HG03469 (cell line): ENCODE data around the gene RBM10.

Experiments
- ATAC-seq: cut with Tn5 transposase; IDR thresholded peaks from one replicate; pipeline ENCODE4 v1.9.1; 2021; ENCODE audit warnings: mild to moderate bottlenecking, moderate library complexity, moderate number of reproducible peaks; ENCODE audit not compliant: unreplicated experiment

RBM10 gene

GRCh38 chrX:47216393-47216925 lies 71.4 kb downstream of the RBM10 start:
- no peak for ATAC-seq

DNA sequence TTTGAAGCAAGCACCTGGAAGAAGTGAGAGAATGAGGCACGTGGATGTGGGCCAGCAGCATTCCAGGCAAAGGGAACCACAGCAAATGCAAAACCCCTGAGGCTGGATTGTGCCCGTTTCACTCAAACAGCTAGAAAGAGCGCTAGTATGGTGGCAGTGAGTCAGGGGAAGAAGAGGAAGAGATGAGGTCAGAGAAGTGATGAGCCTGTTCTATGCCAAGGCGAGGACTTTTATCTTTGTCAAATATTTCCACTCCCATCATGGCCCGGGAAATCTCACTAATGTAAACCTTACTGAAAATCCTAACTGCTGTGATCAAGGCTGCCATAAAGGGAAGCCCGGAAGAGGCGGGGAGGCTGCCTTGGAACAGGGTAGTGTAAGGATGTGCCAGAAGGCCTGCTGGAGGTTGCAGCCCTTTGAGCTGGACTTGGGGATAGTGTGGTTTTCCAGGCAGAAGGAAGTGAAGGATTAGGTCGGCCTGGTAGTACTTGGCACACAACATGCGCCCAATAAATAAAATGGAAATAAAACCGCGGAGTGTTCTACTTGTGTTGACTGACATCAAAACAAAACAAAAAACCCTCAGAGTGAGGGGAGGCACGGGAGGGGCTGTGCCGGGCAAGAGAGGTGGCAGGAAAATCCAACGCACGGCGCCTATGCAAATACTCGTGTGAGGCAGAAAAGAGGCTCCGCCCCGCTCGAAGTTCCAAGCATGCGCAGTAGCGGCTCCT lies 72.3 kb downstream of the RBM10 start:
- no peak for ATAC-seq

- ATAC-seq: peak; percentile 54
These were observed 72.8 kb downstream of the RBM10 start for GRCh38 chrX:47217852-47218279.

GRCh38 chrX:47218280-47218919 lies 73.4 kb downstream of the RBM10 start, which contains the start of gene CDK16:
CDK16 (plus strand) TSS chrX:47218681; CDS start chrX:47223558, 4,877 bp downstream.
- ATAC-seq: peak; percentile 27

DNA sequence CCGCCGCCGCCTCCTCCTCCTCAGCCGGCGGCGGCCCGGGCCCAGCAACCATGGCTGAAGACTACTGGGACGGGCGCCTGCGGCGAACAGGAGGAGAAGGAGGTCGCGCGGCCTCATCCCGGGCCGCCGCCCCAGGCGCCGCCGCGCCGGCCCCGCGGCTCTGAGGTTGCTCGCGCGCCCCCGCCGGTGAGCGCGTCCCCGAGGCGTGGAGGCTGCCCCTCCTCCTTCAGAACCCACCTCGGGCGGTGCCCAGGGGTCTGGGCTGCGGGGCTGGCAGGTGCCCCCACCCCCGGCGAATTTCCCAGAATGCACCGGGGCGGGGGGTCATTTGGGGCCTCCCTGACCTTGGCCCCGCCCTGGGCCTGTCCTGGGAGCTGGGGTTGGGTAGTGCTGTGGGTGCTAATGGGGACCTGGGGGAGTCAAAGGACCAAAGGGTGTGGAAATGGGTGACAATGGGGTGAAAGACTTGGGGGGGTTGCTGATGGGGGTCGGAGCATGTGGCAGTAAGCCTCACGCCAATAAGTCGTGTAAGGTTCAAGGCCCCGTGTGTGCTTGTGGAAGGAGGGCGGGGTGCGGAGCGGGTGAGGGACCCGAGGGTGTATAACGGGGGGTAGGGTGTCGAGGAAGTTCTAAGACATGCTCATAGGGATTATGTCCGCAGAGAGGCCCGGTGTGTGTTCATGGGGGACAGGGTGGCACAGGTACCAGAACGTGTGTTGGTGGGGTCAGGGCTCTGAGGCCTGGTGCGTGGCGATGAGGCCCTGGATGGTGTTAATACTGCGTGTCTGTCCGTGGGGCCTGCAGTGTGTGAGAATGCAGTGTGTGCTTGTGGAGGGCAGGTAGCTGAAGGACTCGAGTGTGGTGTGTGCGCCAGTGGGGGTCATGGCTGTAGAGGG lies 74.1 kb downstream of the RBM10 start:
- ATAC-seq: no peak

DNA sequence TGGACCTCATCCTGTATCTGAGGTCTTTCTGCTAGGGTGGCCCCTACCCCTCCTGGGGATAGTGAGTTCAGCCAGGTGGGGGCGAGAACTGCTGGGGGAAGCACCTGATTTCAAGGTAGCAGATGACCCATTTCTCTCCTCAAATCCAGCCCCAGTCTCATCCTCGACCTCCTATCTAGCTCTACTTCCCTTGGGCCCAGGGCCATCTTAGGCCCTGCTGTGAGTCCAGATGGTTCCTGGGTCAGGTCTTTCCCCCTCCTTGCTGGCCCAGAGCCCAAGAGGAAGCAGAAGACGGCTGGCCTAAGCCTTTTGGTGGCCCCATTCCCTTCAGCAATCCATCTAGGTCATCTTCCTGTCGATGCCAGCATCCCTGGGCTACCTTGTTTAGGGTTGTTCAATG lies 76.7 kb downstream of the RBM10 start:
- no peak for ATAC-seq

DNA sequence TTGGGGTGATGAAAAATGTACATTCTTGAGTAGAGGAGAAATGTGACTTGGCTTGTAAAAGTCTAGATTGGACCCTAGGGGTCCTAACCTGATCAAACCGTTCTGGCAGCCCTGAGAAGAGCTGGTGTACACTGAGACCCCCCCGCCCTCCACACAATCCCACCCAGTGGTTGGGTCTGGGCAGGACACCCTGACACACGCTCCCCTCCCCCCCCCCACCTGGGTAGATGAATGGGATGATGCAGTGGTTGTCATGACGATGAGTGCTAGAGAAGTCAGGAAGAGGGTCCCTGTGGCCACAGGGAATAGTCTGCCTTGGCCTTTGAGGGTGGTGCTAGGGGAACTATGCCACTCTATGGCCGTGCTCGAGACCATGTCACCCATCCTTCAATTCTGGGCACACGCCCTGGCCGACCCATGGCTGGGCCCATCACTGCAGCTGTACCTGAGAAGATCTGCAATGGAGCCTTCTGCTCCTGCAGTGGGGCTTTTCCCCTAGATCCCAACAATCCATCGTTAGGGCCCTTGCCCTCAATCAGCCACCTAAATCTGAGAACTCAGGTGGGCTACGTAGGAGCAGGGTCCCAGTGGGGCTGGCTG lies 77.8 kb downstream of the RBM10 start:
- no peak for ATAC-seq

DNA sequence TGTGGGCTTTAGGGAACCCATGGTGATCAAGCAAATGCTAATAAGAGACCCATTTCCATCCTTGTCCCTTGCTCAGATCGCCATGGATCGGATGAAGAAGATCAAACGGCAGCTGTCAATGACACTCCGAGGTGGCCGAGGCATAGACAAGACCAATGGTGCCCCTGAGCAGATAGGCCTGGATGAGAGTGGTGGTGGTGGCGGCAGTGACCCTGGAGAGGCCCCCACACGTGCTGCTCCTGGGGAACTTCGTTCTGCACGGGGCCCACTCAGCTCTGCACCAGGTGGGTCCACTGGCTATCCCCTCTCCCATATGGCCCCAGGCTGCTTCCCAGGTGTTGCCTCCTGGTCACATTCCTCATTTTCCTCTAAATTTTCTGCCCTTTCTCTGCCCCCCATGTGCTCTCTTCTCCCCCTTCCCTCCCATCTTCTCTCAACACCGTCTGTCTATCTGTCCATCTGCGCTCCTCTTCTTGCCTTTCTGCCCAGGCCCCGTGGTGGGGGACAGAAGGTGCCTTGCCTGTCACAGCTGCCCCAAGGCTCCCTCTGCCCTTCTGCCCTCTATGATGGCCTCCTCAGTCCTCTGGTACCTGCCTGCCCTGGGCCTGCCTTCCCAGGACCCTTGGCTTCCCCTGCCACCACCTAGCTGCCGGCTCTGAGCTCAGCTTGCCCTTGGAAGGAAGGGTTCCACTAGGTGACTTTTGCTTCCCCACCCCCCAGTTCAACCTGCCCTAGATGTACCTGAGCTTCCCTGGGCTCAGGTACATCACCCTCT lies 78.6 kb downstream of the RBM10 start:
- no peak for ATAC-seq

DNA sequence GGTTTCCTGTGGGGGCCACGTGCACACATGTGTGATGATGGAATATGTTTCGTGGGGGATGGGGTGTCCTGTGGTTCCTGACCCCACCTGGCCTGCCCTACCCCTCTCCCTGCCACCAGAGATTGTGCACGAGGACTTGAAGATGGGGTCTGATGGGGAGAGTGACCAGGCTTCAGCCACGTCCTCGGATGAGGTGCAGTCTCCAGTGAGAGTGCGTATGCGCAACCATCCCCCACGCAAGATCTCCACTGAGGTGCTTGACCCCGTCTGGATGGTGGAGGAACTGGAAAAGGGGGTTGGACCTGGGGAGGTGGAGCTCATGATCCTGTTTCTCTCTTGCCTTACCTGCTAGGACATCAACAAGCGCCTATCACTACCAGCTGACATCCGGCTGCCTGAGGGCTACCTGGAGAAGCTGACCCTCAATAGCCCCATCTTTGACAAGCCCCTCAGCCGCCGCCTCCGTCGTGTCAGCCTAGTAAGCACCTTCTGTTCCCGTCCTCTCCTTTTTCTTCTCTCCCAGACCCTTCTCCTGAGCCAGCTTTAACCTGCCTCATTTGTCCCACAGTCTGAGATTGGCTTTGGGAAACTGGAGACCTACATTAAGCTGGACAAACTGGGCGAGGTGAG lies 79.4 kb downstream of the RBM10 start:
- no peak for ATAC-seq

GRCh38 chrX:47224896-47225290 lies 79.9 kb downstream of the RBM10 start:
- no peak for ATAC-seq

DNA sequence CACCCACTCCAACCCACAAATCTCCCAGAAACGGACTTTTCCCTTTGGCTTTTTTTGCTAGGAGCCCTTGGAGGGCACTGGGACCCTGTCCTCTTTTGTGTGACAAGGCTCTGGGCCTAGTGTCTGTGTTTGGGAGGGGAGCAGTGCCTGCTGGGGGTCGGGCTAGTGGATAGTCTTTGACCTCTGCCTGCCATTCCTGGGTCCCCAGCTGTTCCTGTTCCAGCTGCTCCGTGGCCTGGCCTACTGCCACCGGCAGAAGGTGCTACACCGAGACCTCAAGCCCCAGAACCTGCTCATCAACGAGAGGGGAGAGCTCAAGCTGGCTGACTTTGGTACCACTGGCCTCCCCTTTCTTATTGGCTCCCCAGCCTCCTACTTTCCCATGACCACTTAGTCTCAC lies 81.0 kb downstream of the RBM10 start:
- ATAC-seq: no peak

GRCh38 chrX:47226531-47227333 lies 81.7 kb downstream of the RBM10 start:
- no peak for ATAC-seq

DNA sequence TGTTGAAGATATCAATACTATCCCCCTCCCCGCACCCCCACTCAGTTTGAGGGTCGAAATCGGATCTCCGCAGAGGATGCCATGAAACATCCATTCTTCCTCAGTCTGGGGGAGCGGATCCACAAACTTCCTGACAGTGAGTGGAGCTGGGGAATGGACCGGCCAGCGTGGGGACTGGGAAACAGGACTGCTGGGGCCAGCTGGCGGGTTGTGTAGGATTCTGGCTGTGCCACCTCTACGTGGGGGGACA lies 82.2 kb downstream of the RBM10 start:
- no peak for ATAC-seq

DNA sequence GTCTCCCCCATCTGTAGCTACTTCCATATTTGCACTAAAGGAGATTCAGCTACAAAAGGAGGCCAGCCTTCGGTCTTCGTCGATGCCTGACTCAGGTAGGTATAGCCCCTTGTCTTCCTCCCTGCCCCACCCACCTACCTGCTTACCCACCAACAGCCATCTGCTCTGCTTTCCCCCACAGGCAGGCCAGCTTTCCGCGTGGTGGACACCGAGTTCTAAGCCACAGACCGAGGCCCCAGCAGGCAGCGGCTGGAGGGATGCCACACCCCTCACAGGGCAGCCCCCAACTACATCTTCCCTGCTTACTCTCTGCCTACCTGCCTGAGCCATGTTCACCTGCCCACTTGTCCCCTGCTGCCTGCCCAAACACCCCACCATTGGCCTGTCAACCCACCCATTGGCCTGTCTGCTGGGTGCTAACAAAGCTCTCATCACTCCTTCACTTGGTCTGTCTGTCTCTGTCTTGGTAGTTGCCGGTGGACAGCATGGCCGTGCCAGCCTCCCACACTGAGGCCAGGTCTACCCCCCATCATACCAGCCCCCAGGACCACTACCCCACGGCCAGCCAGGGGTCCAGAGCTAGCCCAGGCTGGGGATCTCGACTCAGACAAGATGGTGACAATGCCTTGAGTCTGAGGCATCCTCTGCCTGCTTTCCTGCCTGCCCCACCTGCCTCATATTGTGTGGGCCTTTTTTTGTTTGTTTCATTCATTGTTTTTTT lies 83.7 kb downstream of the RBM10 start:
- no peak for ATAC-seq

- ATAC-seq: no peak
These were observed 84.4 kb downstream of the RBM10 start for GRCh38 chrX:47229427-47229826.

GRCh38 chrX:47230136-47230868 lies 85.3 kb downstream of the RBM10 start:
- ATAC-seq: no peak

GRCh38 chrX:47231167-47231566 lies 86.1 kb downstream of the RBM10 start:
- ATAC-seq: no peak
